Left ventricle myocardium superior (tissue), 1 donor: ENCODE measurements around the gene AOX1. TPM values are rescaled to one million over a fixed set of nuclear protein-coding genes. Genes with fewer than 3 reads are reported as not detected.
A peak's percentile ranks its signal among the peaks of the same experiment; 100 is the strongest.
"Not testable (repeated sequence)": the region's sequence is repeated elsewhere in the genome, so short reads cannot be mapped to it uniquely, and the experiment has no call there.

Experiments
- ATAC-seq: fragments of 200-7000 bp; cut with Tn5 transposase; one replicate; pipeline ENCODE4 v1.9.1; 2020; ENCODE audit warnings: mild to moderate bottlenecking, moderate library complexity
- DNase-seq: peaks from one replicate; pipeline ENCODE4 v3.0.0-alpha.2; 2020
- intact Hi-C: fragments of 100-400 bp; cut with micrococcal nuclease; formaldehyde crosslinking; loops from one replicate; pipeline ENCODE4 v1.11.0; 2022
- total RNA-seq: library from RNA; stranded (reverse); fragmentation: NEBNext Ultra II Directional; extraction: Animal tissue kit (Norgen Biotek cat#: 25700); gene quantifications from one replicate; pipeline ENCODE4 v1.2.1, GENCODE V29; 2021
- donor health status: DM: no; HTN: yes; CAD: no; lungs with severe emphysema.

AOX1 gene
- total RNA-seq, 1 donor from 2014 or later = 8.7 TPM

DNA sequence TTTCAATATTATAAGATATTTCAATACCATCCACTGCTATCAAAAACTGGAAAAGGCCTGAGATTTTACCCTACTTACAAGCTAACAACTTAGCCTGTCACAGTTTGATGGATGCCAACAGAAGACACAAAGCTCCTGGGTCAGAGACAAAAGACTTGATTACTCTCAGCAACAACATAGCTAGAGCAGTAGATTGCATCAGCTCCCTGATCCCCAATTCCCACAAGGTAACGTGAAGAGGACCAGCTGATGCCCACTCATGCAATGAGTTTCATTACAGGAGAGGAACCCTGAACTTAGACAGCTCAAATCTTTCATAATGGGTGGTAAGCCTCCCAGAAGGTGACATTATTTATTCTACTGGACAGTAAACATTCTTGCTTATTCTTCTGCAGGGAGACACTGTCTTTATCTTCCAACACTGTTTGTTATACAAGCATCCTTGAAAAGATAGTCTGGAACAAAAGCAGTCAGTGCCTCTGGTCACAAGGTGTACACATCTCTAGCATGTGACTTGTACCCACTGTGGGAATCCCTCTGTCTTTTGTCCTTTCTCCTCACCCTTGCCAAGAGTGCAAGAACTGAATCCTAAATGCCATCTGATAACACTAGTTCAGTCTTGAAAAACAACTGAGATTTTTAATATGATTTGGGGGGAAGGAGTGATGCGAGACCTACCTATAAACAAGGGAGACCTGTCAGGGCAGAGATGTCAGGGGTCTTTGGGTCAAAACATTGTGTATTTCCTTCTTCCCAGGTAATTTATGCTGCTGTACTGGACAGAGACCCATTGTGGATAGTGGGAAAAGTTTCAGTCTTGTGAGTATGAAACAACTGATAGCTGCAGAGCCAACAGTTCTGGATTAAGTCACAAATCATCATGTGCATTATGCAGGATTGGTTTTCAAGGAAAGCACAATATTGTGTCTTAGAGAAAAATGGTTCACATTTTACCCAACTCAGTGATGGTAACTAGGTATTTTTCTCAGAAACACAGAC lies 102.4 kb downstream of the AOX1 start:
- ATAC-seq = no peak
- no peak for DNase-seq
- intact Hi-C loops = no loop called here

DNA sequence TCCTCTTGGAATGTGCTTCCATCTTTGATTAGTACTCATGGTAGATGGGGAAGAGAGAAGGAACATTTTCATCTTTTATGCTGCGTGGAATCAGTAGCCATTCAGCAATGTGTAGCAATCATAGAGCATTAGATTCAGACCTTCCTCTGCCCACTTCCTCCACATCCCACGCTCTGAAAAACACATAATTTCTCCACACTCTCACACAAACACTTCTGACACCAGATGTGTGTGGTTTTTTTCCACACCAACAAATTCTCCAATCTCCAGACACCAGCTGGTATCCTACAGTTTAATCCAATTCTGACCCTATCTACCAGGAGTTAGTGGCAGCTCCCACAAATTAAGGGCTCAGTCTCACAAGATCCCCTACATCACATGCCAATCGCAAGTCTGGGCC lies 103.3 kb downstream of the AOX1 start:
- ATAC-seq (no peak), DNase-seq (no peak)
- intact Hi-C loops = no loop called here

DNA sequence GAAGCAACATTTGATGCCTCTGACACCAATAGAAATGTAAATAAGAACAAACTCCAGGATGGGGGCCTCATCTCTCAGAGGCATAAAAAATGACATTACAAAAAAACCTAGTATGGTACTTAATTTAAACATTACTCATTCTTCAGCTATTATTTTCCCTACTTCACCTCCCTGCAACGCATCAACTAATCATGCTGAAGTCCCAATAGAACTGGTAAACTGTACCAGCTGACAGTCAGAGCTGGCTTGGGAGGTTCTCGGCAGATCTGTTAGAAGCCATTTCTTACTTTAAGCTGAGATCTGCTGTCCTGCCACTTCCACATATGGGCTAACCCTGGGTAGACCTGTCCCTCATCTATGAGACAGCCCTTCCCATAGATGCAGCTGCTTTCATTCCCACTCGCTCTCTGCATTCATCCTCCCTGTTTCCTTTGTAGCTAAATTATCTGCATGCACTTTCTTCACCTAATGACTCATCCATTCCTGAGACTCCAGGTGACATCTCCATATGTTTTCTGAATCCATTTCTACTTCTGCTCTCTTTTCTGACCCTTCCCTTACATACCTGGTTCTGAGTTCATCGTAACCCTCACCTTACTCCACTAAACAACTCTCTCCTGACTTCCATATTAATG lies 108.1 kb downstream of the AOX1 start:
- no peak for DNase-seq
- no peak for ATAC-seq
- intact Hi-C loops = no loop called here

GRCh38 chr2:200695191-200695590 lies 109.4 kb downstream of the AOX1 start:
- DNase-seq (peak; percentile 67), ATAC-seq (peak; percentile 93)
- intact Hi-C loops = no loop called here

GRCh38 chr2:200695601-200696000 lies 109.8 kb downstream of the AOX1 start:
- intact Hi-C loops = no loop called here
- ATAC-seq = peak; percentile 31
- DNase-seq = no peak

GRCh38 chr2:200698217-200698616 lies 112.4 kb downstream of the AOX1 start:
- ATAC-seq = no peak
- no peak for DNase-seq
- intact Hi-C loops = no loop called here

DNA sequence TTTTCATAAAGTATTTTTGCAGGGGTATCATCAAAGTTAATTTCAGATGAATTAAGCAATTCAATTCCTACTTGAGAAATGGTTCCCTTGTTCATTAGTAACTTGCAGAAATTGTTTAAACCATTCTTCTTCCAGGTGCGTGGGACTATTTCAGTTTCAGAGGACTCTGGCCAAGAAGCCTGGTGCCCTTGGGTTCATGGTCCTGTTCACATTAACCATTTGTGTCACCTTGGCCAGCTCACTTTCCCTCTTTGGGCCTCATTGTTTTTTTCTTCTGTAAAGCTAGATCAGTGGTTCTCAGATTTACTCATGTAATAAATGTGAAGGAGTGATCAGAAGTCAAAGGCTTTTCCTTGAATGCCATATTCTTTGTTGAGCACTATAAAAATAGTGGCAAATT lies 113.5 kb downstream of the AOX1 start:
- no peak for DNase-seq
- ATAC-seq = no peak
- intact Hi-C loops = no loop called here

DNA sequence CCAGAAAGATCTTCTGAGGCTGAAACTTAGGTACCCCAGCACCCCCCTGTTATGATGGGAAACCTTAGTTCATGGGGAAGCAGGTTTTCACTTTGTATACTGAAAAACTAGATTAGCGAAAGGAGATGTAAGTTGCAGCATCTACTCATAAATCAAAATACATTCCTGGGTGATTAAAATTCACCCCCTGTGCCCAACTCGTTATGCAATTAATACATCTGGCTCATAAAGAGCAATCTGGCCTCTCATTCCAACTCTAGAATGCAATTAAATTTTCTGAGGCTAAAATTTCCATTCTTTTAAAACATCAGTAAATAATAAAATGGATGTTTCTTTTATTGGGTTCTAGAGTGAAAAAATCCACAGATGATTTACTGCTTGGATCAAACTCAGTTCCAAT lies 115.0 kb downstream of the AOX1 start:
- ATAC-seq (no peak), DNase-seq (no peak)
- intact Hi-C loops = loop anchor here (10.0 kb wide), 1 partner anchor 716 kb away; no protein-coding TSS in a partner anchor

- intact Hi-C loops = loop anchor here (10.0 kb wide), 1 partner anchor 717 kb away; no protein-coding TSS in a partner anchor
- ATAC-seq (no peak), DNase-seq (no peak)
Measured at GRCh38 chr2:200702044-200702443, 116.2 kb downstream of the AOX1 start.

DNA sequence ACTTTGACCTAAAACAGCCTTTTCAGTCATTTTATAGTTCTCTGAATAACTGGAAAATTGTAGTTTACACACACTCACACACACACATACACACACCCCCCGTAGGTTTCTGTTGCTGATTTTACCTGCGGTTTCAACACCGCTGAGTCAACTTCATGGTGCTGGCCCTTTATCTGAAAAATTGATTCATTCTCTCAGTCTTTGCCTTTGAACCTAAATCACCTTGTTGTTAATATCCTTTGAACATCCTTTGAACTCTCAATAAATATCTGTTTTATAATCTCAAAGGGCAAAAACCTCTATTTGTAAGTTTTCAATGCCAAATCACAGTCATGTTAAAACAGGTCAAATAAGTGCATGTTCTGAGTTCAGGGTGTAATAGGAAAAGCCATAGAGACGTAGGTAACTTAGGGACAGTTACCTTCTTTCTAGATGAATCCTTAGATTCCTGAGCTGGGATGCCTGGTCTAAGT lies 116.9 kb downstream of the AOX1 start:
- DNase-seq = no peak
- ATAC-seq = no peak
- intact Hi-C loops = loop anchor here (10.0 kb wide), 1 partner anchor 718 kb away; no protein-coding TSS in a partner anchor

- no peak for DNase-seq
- ATAC-seq = peak; percentile 28
- intact Hi-C loops = loop anchor here (10.0 kb wide), 1 partner anchor 719 kb away; no protein-coding TSS in a partner anchor
Measured at GRCh38 chr2:200703127-200703925, 117.5 kb downstream of the AOX1 start.

GRCh38 chr2:200703926-200704637 lies 118.3 kb downstream of the AOX1 start:
- no peak for DNase-seq
- ATAC-seq = no peak
- intact Hi-C loops = loop anchor here (10.0 kb wide), 1 partner anchor 719 kb away; no protein-coding TSS in a partner anchor

- ATAC-seq (peak; percentile 63), DNase-seq (no peak)
- intact Hi-C loops = loop anchor here (10.0 kb wide), 1 partner anchor 721 kb away; no protein-coding TSS in a partner anchor
Measured at GRCh38 chr2:200705305-200706041, 119.7 kb downstream of the AOX1 start.

DNA sequence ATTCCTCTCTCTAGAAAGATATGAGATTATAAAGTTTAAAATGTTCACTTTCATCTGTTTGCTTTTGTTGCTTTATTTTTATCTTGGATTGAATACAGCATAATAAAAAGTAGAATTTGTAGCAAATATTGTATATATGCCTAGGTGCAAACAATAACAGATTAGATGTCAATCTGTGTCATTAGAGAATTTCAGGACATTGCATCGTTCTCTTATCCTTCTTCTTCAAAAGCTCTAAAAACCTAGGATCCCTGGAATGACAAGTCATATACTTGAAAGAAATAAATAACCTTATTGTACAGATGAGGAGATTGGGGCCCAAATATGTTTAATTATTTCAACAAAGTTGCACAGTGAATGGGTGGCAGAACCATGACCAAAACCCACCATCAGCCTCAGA lies 123.1 kb downstream of the AOX1 start:
- intact Hi-C loops = loop anchor here (10.0 kb wide), 1 partner anchor 724 kb away; no protein-coding TSS in a partner anchor
- ATAC-seq (no peak), DNase-seq (no peak)

GRCh38 chr2:200713003-200713703 lies 127.3 kb downstream of the AOX1 start:
- ATAC-seq = peak; percentile 98
- peak; percentile 85 for DNase-seq
- intact Hi-C loops = loop anchor here (5.0 kb wide), 1 partner anchor 99 kb away; the partner anchor contains the start of gene BZW1

- DNase-seq (no peak), ATAC-seq (peak; percentile 10)
- intact Hi-C loops = loop anchor here (5.0 kb wide), 1 partner anchor 99 kb away; the partner anchor contains the start of gene BZW1
Measured at GRCh38 chr2:200713704-200714064, 127.9 kb downstream of the AOX1 start.

DNA sequence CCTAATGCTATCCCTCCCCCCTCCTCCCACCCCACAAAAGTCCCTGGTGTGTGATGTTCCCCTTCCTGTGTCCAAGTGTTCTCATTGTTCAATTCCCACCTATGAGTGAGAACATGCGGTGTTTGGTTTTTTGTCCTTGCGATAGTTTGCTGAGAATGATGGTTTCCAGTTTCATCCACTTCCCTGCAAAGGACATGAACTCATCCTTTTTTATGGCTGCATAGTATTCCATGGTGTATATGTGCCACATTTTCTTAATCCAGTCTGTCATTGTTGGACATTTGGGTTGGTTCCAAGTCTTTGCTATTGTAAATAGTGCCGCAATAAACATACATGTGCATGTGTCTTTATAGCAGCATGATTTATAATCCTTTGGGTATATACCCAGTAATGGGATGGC lies 129.2 kb downstream of the AOX1 start:
- intact Hi-C loops, ATAC-seq, DNase-seq: not testable (repeated sequence)
